D721Med (cell line): Measurements from ENCODE around the gene EXOC2.
"Not testable (repeated sequence)": the region's sequence is repeated elsewhere in the genome, so short reads cannot be mapped to it uniquely, and the experiment has no call there.

Experiments
- DNase-seq: peaks from one replicate; pipeline ENCODE4 v3.0.0; 2011; ENCODE audit warnings: low spot score; ENCODE audit not compliant: insufficient read length
- FAIRE-seq: peaks from 2 replicates; lab custom pipeline; 2011; peaks lifted over from hg19 to GRCh38; lab: Jason Lieb, UNC
- TF ChIP-seq, protein P1 (sequence below): IDR thresholded peaks from 2 replicates; pipeline ENCODE4 v1.5.1; 2012; ENCODE audit warnings: mild to moderate bottlenecking, control low read depth; ENCODE audit not compliant: insufficient read depth; ENCODE audit errors: missing control alignments

EXOC2 gene

DNA sequence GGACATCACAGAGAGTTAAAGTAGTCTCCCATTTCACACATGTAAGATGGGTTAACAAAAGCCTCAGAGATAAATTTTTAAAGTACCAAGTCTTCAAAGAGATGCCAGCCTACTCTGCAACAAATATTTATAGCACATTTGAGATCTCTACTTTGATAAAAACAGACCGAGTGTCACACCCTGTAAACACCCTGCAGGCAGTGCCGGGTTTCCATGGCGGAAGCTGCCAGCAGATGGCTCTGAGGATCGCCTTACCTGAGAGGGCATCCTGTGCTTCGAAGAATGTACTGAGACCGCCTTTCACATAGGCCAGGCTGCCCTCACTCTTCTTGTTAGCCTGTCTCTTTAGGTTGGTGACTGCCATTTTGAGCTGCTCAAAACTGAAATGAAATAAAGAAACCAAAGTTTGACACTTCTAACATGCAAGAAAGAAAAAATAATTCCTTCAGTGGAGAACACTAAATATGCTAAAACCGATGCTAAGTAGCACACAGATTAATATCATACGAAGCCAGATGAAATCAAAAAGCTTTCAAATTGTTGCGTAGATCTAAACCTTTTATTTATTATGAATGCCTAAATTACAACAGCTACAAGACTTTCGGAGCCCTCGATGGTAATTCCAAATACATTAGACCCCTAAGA, 75.4 kb downstream of the EXOC2 start:
- no peak for FAIRE-seq
- TF ChIP-seq, protein P1, sequence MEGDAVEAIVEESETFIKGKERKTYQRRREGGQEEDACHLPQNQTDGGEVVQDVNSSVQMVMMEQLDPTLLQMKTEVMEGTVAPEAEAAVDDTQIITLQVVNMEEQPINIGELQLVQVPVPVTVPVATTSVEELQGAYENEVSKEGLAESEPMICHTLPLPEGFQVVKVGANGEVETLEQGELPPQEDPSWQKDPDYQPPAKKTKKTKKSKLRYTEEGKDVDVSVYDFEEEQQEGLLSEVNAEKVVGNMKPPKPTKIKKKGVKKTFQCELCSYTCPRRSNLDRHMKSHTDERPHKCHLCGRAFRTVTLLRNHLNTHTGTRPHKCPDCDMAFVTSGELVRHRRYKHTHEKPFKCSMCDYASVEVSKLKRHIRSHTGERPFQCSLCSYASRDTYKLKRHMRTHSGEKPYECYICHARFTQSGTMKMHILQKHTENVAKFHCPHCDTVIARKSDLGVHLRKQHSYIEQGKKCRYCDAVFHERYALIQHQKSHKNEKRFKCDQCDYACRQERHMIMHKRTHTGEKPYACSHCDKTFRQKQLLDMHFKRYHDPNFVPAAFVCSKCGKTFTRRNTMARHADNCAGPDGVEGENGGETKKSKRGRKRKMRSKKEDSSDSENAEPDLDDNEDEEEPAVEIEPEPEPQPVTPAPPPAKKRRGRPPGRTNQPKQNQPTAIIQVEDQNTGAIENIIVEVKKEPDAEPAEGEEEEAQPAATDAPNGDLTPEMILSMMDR: no peak
- no peak for DNase-seq

DNA sequence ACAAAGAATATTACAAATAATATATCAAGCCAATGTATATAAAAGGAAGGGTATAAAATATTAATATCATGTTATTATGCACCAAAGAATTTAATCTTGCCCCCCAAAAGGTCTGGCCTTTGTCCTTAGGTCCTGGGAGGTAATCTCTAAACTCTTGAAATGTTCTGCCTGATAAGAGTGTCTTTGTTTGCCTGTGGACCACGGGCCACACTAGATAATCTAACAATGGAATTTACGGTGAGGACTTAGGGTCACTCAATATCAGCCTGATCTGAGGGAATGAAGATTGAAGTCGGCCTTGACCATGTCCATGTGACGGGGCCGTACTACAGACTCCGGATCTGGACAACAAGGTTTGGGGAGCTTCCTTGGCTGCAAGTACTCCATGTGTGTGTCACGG, 79.0 kb downstream of the EXOC2 start:
- DNase-seq (no peak), FAIRE-seq (no peak)
- TF ChIP-seq, protein P1: no peak

DNA sequence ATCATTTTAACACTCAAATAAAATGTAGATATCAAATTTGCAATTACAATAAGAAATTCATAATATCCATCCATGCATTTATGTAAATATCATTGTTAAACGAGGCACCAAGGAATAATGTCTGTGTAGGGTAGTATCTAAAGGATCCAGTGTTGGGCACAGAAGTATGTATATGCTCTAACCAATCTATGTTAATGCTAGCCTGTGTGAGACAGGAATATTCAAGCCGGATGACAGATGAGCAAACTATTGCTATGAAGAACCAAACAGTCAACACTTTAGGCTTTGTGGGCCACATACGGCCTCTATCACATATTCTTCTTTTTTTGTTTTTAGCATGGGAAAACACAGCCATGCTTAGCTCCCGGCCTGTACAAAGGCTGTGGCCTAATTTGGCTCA, 81.0 kb downstream of the EXOC2 start:
- no peak for FAIRE-seq
- TF ChIP-seq, protein P1: no peak
- no peak for DNase-seq

DNA sequence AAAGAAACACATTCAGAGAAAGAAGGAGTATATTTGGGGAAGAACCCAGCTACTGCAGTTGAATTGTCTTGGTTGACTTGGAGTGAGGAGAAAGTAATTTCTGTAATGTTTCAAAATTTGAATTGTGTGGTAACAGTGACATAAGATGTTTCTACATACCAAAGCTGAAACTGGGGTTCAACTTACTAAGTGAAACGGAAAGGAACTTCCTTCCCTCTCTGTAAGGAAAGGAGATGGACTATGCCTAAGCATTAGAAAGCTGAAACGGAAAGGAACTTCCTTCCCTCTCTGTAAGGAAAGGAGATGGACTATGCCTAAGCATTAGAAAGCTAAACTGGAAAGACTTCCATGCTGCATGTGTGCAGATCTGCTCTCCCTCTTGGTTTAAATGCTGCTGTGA, 82.1 kb downstream of the EXOC2 start:
- TF ChIP-seq, protein P1: no peak

DNA sequence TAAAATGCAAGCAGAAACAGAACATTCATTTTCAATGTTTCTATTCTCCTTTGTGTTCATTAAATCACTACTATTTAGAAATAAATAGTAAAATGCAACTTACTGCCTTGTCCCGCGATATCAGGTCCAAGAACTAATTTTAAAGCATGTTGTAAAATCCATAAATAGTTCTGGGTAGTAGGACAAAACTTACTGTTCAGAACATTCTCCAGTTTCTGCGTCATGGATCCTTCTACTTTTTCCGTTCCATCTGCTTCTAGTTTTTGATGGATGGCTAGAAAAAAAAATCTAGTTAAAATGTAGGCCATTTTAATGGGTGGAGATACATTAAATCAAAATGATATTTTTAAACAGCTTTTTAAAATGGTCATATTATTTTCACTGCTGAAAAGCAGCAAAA, 83.0 kb downstream of the EXOC2 start:
- no peak for DNase-seq
- no peak for FAIRE-seq
- TF ChIP-seq, protein P1: no peak

More for the DNA sequence above, 82.1 kb downstream of the EXOC2 start:
- FAIRE-seq (no peak), DNase-seq (no peak)

DNA sequence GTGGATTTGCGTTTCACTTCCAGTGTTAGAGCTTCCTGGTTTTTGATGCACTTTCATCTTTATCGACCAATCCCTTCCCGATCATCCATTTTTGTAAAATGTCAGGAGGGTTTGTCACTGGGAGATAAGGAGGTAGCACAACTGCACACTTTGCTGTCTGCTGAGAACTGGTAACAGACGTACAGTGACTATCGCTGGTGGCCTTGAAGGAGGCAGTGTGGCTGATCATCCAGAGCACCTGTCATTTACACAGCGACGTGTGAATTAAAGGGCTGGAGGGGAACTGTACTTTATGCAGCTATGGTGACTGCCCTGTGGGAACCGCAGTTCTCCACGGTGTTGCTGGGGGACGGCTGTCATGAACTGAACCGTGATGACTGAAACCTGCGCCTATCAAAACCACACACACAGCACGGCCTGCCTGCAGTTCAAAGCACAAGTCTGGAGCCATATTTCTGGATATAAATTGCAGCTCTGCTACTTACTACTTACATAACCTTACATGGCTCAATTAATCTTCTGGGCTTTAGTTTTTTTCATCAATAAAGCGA, 86.0 kb downstream of the EXOC2 start:
- DNase-seq (no peak), FAIRE-seq (no peak)
- TF ChIP-seq, protein P1: no peak

DNA sequence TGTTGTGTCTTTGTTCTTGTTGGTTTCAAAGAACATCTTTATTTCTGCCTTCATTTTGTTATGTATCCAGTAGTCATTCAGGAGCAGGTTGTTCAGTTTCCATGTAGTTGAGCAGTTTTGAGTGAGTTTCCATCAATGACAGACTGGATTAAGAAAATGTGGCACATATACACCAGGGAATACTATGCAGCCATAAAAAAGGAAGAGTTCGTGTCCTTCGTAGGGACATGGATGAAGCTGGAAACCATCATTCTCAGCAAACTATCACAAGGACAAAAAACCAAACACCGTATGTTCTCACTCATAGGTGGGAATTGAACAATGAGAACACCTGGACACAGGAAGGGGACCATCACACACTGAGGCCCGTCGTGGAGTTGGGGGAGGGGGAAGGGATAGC, 87.0 kb downstream of the EXOC2 start:
- not testable (repeated sequence) for DNase-seq, FAIRE-seq
